Tibial artery (tissue), 4 donors: ENCODE data around the gene XPO4.
"Not testable (repeated sequence)": the region's sequence is repeated elsewhere in the genome, so short reads cannot be mapped to it uniquely, and the experiment has no call there.

Experiments used
- DNase-seq, 2 donors: peaks; one replicate each; pipeline ENCODE4 v3.0.0-alpha.2; 2019
- H3K27ac ChIP-seq, 2 donors: fragments of 200-600 bp; sonication (generic) in 1 of 2; 1 replicate in 1 of 2; 2 replicates in 1 of 2; pipeline ENCODE4 v1.5.1; 2018 to 2019; ENCODE audit warnings: mild to moderate bottlenecking in 1 of 2
- H3K27me3 ChIP-seq, 2 donors: fragments of 200-600 bp; sonication (generic) in 1 of 2; one replicate each; pipeline versions ENCODE4 v1.5.1 to v1.6.0; 2016 to 2019
- H3K36me3 ChIP-seq, 3 donors: fragments of 200-600 bp; sonication (generic) in 2 of 3; one replicate each; pipeline ENCODE4 v1.5.1; 2016 to 2019; ENCODE audit warnings: mild to moderate bottlenecking in 2 of 3
- H3K4me1 ChIP-seq, 4 donors: fragments of 200-600 bp; sonication (generic) in 2 of 4; 1 replicate in 3 of 4; 2 replicates in 1 of 4; pipeline ENCODE4 v1.5.1; 2016 to 2019
- H3K4me3 ChIP-seq, 2 donors: fragments of 200-600 bp; sonication (generic) in 1 of 2; 1 replicate in 1 of 2; 2 replicates in 1 of 2; pipeline ENCODE4 v1.5.1; 2018 to 2019; ENCODE audit warnings: mild to moderate bottlenecking in 2 of 2
- H3K9me3 ChIP-seq, 3 donors: fragments of 200-600 bp; sonication (generic) in 1 of 3; one replicate each; pipeline ENCODE4 v1.5.1; 2016 to 2019
- CTCF ChIP-seq, 2 experiments: fragments of 200-600 bp in 1 of 2; fragments of 450-650 bp in 1 of 2; IDR thresholded peaks; one replicate each; pipeline ENCODE4 v1.5.1; 2017 to 2019; ENCODE audit warnings: antibody characterized with exemption in 2 of 2, mild to moderate bottlenecking in 1 of 2, moderate library complexity in 1 of 2
- intact Hi-C: fragments of 100-400 bp; cut with DNase I; formaldehyde crosslinking; loops from one replicate; pipeline ENCODE4 v1.15.0; 2023; ENCODE audit warnings: low total_unique reads

Gene XPO4

GRCh38 chr13:20749377-20749776 is 153.2 kb downstream of the XPO4 start:
- no peak for TF ChIP-seq CTCF (IDR thresholded peaks at IDR 0.05)
- H3K4me1 ChIP-seq, result no peaks in the 10 kb centered on the region
- peaks cover 12 to 26% (median 12%) of the 10 kb centered on the region in 3 donors for H3K9me3 ChIP-seq
- H3K27ac ChIP-seq, result no peak overlapping the region
- H3K4me3 ChIP-seq, result no peak overlapping the region
- H3K36me3 ChIP-seq, result peaks cover 0 to 16% (median 9%) of the 10 kb centered on the region in 3 donors
- no peaks in the 10 kb centered on the region for H3K27me3 ChIP-seq
- DNase-seq, result no peak
- intact Hi-C loops, result no loop called here

DNA sequence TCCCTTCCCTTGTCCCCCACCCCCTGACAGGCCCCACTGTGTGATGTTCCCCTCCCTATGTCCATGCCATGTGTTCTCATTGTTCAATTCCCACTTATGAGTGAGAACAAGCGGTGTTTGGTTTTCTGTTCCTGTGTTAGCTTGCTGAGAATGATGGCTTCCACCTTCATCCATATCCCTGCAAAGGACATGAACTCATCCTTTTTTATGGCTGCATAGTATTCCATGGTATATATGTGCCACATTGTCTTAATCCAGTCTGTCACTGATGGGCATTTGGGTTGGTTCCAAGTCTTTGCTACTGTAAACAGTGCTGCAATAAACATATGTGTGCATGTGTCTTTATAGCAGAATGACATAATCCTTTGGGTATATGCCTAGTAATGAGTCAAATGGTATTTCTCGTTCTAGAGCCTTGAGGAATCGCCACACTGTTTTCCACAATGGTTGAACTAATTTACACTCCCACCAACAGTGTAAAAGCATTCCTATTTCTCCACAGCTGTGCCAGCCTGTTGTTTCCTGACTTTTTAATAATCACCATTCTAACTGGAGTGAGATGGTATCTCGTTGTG is 158.6 kb downstream of the XPO4 start:
- H3K4me1 ChIP-seq, H3K27me3 ChIP-seq, intact Hi-C loops, H3K27ac ChIP-seq, H3K4me3 ChIP-seq, DNase-seq: not testable (repeated sequence)
- peaks cover 7 to 25% (median 14%) of the 10 kb centered on the region in 3 donors for H3K36me3 ChIP-seq
- H3K9me3 ChIP-seq, result peaks cover 0 to 16% (median 12%) of the 10 kb centered on the region in 3 donors

DNA sequence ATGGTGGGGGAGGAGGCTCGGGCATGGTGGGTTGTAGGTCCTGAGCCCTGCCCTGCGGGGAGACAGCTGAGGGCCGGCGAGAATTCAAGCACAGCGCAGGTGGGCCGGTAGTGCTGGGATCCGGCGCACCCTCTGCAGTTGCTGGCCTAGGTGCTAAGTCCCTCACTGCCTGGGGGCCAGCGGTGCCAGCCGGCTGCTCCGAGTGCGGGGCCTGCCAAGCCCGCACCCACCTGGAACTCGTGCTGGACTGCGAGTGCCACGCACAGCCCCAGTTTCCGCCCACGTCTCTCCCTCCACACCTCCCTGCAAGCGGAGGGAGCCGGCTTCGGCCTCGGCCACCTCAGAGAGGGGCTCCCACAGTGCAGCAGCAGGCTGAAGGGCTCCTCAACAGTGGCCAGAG is 162.5 kb downstream of the XPO4 start:
- Histone ChIP-seq H3K36me3 (peaks cover 3 to 19% (median 17%) of the 10 kb centered on the region in 3 donors), H3K27me3 (no peaks in the 10 kb centered on the region), H3K4me3 (no peak overlapping the region), H3K27ac (no peak overlapping the region), H3K4me1 (no peaks in the 10 kb centered on the region), H3K9me3 (peaks cover 0 to 9% (median 8%) of the 10 kb centered on the region in 3 donors)
- intact Hi-C loops, result no loop called here
- DNase-seq, result no peak
- TF ChIP-seq CTCF (IDR thresholded peaks at IDR 0.05), result no peak

GRCh38 chr13:20738616-20739015 is 163.9 kb downstream of the XPO4 start:
- no peak for TF ChIP-seq CTCF (IDR thresholded peaks at IDR 0.05)
- no peaks in the 10 kb centered on the region for H3K4me1 ChIP-seq
- peaks cover 3 to 19% (median 17%) of the 10 kb centered on the region in 3 donors for H3K36me3 ChIP-seq

GRCh38 chr13:20729633-20730585 is 172.6 kb downstream of the XPO4 start:
- no peaks in the 10 kb centered on the region for H3K27me3 ChIP-seq
- TF ChIP-seq CTCF (IDR thresholded peaks at IDR 0.05), result no peak

More at GRCh38 chr13:20738616-20739015, 163.9 kb downstream of the XPO4 start:
- no peak overlapping the region for H3K4me3 ChIP-seq
- DNase-seq, result no peak
- intact Hi-C loops, result no loop called here
- no peaks in the 10 kb centered on the region for H3K27me3 ChIP-seq
- no peak overlapping the region for H3K27ac ChIP-seq
- H3K9me3 ChIP-seq, result peaks cover 0 to 9% (median 8%) of the 10 kb centered on the region in 3 donors

More at GRCh38 chr13:20729633-20730585, 172.6 kb downstream of the XPO4 start:
- Histone ChIP-seq H3K36me3 (peaks cover 0 to 29% (median 7%) of the 10 kb centered on the region in 3 donors), H3K4me3 (no peak overlapping the region), H3K4me1 (no peaks in the 10 kb centered on the region), H3K9me3 (no peaks in the 10 kb centered on the region), H3K27ac (no peak overlapping the region)
- DNase-seq, result no peak
- intact Hi-C loops, result no loop called here
